ENCODE results near the gene PARN.
"Not testable (repeated sequence)": the region's sequence is repeated elsewhere in the genome, so short reads cannot be mapped to it uniquely, and the experiment has no call there.

The PARN gene

GRCh38 chr16:14395710-14396304 is 234.3 kb downstream of the PARN start:
- not testable (repeated sequence) for DNase-seq

GRCh38 chr16:14394834-14395233 is 235.2 kb downstream of the PARN start:
- DNase-seq = no peak

- DNase-seq = no peak
These were observed 237.1 kb downstream of the PARN start for GRCh38 chr16:14392960-14393359.

GRCh38 chr16:14389359-14389758 is 240.7 kb downstream of the PARN start:
- no peak for DNase-seq

- DNase-seq = no peak
These were observed 241.8 kb downstream of the PARN start for GRCh38 chr16:14388243-14388642.

GRCh38 chr16:14386115-14386514 is 243.9 kb downstream of the PARN start:
- no peak for DNase-seq

Data from CD4-positive, alpha-beta T cell treated with Interleukin-1 beta for 1 hour (primary cell).